Epidermal melanocyte (primary cell): ENCODE results near the gene BRD8.
A peak's percentile ranks its signal among the peaks of the same experiment; 100 is the strongest.
"Not testable (repeated sequence)": the region's sequence is repeated elsewhere in the genome, so short reads cannot be mapped to it uniquely, and the experiment has no call there.

ENCODE experiments used
- DNase-seq: peaks from one replicate; pipeline ENCODE4 v3.0.0; 2011; ENCODE audit warnings: low spot score; ENCODE audit not compliant: insufficient read length

BRD8 gene, protein sequence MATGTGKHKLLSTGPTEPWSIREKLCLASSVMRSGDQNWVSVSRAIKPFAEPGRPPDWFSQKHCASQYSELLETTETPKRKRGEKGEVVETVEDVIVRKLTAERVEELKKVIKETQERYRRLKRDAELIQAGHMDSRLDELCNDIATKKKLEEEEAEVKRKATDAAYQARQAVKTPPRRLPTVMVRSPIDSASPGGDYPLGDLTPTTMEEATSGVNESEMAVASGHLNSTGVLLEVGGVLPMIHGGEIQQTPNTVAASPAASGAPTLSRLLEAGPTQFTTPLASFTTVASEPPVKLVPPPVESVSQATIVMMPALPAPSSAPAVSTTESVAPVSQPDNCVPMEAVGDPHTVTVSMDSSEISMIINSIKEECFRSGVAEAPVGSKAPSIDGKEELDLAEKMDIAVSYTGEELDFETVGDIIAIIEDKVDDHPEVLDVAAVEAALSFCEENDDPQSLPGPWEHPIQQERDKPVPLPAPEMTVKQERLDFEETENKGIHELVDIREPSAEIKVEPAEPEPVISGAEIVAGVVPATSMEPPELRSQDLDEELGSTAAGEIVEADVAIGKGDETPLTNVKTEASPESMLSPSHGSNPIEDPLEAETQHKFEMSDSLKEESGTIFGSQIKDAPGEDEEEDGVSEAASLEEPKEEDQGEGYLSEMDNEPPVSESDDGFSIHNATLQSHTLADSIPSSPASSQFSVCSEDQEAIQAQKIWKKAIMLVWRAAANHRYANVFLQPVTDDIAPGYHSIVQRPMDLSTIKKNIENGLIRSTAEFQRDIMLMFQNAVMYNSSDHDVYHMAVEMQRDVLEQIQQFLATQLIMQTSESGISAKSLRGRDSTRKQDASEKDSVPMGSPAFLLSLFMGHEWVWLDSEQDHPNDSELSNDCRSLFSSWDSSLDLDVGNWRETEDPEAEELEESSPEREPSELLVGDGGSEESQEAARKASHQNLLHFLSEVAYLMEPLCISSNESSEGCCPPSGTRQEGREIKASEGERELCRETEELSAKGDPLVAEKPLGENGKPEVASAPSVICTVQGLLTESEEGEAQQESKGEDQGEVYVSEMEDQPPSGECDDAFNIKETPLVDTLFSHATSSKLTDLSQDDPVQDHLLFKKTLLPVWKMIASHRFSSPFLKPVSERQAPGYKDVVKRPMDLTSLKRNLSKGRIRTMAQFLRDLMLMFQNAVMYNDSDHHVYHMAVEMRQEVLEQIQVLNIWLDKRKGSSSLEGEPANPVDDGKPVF

DNA sequence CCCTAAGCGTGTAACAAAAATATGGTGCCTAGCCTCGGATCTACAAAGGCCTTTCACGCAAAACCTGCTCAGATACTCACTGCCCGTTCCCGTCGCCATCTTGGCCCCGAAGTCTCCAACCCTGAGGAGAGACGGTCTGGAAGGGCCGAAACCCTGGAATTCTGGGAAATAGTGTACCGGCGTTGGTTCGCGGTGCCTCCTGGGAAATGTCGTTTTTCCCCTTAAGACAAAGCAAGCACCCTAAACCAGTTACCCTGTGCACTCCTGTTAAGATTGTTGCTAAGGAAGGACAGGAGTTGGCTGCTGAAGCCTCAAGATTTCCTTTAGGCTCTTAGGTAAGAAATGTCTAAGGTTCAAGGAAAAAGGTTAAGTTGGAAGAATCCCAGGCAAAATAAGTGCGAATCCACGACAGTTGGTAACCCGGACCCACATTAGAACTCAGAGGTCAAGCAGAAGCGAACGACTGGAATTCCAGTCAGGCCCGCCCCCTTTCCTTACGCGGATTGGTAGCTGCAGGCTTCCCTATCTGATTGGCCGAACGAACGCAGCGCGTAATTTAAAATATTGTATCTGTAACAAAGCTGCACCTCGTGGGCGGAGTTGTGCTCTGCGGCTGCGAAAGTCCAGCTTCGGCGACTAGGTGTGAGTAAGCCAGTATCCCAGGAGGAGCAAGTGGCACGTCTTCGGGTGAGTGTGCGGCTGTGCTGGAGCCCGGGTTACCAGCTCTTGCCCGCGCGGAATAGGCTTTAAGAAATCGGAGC, at the start of gene BRD8, which contains the start of gene KIF20A:
BRD8 (minus strand) TSS at position 115 of the 761 bp plus-strand sequence; CDS start at position 99, 16 bp downstream.
KIF20A (plus strand) TSS at position 597 of the 761 bp plus-strand sequence. CDS start 569 bp downstream, outside the sequence.
- peak; percentile 92 for DNase-seq

DNA sequence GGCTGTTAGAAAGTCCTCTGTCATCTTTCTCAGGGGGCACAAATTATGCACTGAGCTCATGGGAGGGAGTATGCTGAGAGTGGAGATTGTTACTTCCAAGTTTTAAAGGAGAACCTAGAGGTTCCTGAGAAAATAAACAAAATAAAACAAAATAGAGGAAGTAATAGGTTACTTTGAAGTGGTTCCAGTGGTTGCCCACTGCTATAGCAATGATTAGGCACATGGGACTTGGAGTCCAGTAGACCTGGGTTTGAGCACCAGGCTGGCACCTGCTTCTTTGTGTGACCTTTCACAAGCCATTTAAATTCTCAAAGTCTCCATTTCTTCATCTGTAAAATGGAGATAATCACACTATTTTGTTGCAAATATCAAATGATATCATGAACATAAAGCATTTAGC, 48.5 kb upstream of the BRD8 start:
- DNase-seq, result no peak

DNA sequence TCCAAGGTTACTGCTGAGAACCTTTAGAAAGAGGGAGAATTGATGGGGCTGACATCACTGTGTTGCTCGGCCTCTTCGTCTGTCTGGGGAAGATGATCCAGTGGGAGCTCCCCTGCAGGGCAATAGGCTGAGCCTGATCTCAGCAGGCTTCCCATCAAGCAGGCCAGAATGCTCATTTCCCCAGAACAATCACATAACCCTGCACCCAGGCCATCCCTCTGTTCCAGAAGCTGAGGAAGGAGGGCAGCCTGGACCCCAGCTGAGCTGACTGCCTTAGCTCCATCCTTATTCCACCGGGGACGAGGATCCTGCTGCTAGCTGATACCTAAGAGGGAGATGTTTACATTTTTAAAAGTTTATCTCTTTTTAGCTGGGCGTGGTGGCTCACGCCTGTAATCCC, 46.3 kb upstream of the BRD8 start:
- no peak for DNase-seq

DNA sequence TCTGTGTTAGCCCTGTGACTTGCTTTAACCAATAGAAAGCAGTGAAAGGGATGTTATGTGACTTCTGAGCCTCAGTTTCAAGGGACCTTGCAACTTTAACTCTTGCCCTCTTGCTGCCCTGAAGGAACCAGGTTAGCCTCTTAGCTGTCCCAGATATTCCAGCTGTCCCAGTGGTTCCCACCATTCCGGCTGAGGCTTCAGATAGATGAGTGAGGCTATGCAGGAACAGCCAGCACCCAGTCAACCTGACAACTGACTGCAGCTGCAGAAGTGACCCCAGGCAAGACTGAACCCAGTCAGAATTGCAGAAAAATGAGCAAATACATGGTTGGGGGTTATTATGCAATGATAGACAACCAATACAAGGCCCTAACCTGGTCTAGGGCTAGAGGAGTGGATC, 45.1 kb upstream of the BRD8 start:
- DNase-seq, result no peak

DNA sequence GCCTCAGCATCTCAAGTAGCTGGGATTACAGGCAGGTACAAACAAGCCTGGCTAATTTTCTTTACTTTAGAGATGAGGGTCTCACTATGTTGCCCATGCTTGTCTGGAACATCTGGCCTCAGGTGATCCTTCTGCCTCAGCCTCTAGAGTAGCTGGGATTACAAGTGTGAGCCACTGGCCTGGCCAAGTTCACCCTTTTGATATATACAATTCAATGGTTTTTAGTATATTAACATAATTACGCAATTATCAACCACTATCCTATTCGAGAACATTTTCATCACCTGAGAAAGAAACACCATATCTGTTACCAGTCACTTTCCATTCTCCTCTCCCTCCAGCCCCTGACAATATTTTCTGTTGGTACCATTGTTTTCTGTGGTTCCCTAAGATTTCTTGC, 38.4 kb upstream of the BRD8 start:
- no peak for DNase-seq

DNA sequence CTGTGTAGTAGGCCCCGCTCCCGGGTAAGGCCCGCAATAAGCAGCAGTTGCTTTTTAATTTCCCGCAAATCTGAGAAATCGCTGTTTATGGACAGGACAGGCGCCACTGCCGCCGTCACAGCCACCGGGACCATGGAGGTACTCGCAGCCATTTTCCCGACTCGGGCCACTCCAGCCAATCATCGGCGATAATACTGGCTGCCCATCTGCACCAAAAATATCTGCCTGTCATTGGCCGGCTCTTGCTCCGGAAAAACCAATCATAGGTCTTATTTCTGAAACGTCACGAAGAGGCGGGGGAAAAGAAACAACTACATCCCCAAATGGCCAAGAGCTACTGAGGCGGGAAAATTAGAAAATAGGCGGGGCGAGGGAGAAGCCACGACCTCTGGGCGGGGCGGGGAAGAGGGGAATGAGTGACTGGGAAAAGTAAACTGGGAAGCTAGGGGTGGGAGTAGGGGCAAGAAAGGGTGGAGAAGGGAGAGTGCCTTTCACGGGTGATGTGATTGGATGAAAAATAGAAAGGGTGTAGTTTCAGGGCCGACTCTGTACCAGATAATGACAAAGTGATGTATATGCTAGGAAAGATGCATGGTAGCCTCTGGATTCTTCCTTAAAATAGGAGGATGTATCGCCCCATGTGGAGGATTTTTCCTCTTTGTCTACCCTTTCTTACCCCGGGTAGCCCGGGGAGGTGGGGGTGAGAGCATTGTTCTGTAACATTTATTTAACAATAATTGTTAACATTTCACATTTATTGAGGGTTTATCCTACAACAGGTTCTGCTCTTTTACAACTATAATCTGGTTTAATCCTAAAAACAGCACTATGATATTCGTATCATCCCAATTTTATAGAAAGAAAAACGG, 35.0 kb upstream of the BRD8 start, which contains the start of gene CDC23:
CDC23 (minus strand) TSS at position 163 of the 869 bp plus-strand sequence; CDS start at position 152, 11 bp downstream.
- DNase-seq, result peak; percentile 98

DNA sequence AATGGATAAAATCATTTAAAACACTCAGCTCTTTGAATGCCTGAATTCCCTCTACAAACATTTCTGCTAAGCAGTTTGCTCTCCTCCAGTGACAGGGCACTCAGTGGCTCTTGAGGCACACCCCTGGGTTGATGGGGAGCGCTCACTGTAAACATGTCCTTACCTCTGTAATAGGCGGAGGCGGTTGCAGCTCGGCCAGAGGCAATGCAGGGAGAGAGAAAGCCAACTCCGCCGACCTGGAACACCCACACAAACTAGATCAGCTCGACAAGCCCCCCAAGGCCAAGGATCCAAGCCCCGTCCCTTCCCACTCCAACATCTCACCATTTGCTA, 34.4 kb upstream of the BRD8 start:
- DNase-seq, result no peak

DNA sequence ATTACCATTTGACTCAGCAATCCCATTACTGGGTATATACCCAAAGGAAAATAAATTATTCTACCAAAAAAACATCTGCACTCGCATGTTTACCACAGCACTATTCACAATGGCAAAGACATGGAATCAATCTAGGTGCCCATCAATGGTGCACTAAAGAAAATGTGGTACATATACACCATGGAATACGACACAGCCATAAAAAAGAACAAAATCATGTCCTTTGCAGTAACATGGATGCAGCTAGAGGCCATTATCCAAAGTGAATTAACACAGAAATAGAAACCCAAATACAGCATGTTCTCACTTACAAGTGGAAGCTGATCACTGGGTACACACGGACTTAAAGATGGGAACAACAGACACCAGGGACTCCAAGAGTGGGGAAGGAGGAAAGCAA, 32.6 kb upstream of the BRD8 start:
- DNase-seq, result no peak

DNA sequence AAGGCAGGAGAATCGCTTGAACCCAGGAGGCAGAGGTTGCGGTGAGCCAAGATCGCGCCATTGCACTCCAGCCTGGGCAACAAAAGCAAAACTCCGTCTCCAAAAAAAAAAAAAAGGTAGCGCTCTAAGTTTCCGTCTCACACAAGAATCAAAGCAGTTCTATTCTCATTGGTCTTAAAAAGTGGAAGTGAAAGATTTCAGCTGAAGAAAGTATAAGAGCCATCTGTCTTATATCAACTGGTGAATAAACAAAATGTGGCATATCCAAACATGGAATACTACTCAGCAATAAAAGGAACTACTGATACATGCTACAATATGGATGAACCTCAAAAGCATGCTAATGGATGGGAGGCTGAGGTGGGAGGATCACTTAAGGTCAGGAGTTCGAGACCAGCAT, 15.4 kb upstream of the BRD8 start:
- DNase-seq, result not testable (repeated sequence)

DNA sequence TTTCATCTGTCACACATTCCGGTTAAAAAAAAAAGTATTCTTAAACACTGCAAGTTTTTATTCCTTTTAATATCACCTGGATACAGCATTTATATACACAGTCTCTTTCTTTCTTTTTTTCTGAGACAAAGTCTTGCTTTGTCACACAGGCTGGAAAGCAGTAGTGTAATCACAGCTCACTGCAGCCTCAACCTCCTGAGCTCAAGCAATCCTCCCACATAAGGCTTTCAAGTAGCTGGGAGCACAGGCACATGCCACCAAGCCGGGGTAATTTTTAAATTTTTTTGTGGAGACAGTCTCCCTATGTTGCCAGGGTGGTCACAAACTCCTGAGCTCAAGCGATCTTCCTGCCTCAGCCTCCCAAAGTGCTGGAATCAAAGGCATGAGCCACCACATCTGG, 14.4 kb upstream of the BRD8 start:
- no peak for DNase-seq

DNA sequence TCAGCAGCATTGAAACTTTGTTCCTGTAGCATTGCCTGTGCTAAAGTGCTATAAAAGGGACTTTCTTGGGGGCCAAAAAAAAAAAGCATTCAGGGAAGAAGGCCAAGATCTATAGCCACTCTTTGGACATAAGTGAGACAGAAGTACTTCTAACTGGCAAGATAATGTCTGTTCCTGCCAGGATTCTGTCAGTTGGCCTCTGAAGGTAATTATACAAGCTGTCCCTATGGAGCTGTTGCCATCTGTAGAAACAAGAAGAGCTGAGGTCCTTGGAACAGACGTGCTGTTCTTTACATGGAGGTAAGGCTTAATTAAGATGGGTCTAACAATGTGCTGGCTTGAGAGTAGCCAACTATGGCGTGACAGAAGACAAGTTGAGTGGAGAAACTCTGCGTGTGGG, 10.2 kb upstream of the BRD8 start:
- DNase-seq, result no peak

DNA sequence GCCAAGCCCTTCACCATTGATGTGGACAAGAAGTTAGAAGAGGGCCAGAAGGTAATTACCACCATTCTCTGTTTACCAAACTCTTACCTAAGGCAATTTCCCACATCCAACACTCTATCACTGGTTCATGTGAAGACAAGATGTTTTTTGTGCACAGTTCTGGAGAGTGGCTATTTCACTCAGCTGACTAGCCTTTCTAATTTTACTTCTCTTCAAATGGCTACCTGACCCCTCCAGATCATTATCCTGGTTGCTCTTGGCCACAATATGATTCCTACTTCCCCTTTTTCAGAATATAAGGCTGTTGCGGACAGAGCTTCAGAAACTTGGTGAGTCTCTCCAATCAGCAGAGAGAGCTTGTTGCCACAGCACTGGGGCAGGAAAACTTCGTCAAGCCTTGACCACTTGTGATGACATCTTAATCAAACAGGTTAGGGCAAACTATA, 7.6 kb upstream of the BRD8 start:
- no peak for DNase-seq

DNA sequence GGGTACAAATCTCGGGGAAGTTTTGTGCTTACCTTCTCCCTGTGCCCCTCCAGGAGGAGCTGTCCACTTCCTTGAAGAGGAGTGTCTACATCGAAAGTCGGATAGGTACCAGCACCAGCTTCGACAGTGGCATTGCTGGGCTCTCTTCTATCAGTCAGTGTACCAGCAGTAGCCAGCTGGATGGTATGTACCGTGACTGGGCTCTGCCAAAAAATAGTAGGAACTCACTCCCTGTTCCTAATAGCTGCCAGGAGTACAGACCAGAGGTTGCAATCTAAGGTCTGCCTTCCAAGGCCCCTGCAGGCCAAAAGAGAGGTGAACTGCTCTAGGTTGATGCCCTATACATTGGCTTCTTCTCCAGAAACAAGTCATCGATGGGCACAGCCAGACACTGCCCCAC, 4.4 kb upstream of the BRD8 start:
- DNase-seq, result no peak

DNA sequence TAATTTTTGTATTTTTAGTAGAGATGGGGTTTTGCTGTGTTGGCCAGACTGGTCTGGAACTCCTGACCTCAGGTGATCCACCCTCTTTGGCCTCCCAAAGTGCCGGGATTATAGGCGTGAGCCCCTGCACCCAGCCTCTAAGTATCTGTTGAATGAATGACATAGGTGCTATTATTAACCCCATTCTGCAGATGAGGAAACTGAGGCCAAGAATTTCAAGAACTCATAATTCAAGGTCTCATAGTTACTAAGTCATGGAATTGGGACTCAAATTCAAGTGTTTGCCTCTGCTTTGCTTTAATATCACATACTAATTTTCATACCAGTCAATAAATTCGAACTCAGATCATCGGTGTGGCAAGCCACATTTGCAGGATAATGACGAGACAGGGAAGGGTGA, 2.4 kb upstream of the BRD8 start:
- no peak for DNase-seq

DNA sequence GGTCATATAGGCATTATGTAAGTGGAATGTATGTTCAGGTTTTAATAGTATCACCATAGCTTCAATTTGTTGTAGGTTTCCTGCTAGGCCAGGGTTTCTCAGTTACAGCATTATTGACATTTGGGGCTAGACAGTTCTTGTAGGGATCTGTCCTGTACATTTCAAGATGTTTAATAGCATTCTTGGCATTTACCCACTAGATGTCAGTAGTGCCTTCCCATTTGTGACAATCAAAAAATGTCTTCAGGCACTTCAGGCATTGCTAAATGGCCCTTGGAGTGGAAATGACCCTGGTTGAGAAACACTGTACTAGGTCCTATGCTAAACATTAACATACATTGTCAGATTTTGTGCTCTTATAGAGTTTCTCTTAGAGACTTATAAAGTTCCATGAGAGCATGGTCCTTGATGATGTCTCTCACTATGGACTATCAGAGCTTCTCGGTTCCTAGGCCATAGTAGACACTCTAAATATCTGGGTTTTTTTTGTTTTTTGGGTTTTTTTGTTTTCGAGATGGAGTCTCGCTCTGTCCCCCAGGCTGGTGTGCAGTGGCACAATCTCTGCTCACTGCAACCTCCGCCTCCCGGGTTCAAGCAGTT, 1.9 kb upstream of the BRD8 start:
- DNase-seq, result no peak

DNA sequence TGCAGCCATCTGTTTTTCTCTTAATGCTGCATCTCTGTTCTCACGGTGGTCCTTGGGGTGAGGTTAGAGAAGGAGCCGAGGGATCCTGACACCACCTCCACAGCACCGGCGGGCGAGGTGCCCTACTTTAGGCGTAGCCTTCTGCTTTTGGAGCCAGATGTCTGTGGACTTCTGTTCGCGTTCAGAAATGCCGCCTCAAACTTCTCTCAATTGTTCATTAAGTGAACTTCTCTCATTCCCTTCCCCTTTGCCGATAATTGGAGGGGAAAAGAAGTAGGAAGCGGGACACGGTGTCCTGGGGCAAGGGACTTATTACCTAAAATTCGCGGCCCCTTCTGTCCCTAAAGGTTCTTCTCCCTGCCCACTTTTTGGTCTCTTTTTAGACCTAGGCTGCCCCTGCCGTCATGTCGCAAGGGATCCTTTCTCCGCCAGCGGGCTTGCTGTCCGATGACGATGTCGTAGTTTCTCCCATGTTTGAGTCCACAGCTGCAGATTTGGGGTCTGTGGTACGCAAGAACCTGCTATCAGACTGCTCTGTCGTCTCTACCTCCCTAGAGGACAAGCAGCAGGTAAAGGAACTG, 937 bp upstream of the BRD8 start:
- DNase-seq, result no peak

DNA sequence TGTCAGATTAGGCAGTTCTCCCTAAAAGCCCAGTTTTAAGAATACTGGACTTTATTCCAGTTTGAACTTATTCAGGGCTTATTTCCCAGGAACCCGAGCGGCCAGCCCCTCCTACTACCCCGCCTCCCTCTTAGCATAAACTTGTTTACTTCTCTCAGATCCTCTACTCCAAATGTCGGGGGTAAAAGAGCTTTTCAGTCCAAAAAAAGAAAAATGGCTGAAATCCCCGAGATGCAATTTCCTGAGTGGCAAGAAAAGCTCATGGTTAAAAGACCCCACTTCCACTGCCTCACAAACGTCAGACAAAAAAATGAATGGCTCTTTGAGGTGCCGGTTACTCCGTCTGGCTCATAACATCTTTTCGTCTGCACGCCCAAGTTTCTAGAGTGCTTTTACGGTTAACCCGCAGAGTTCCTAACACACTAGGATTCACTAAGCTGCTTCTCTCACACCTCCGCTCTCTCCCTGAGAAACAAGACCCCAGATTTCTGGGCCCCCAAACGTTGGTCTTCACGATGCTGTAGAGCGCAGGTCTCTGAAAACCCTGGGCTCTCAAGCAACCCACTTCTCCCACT, 402 bp downstream of the BRD8 start:
- no peak for DNase-seq

DNA sequence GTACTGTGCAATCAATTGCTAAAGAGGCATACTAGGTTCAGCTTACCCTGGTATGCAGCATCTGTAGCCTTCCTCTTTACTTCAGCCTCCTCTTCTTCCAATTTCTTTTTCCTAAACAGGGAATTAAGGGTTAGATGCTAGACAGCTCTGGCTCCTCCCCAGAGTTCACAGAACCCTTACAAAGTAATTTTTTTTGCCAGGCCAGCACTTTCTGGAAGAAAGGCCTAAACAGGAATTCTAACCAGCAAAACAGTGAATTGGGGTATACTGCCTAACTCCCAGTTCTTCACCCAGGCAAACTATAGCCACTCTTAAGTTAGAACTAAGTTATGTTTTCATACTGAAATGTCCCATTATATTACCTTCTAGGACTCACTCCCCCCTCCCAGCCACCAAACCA, 8.1 kb downstream of the BRD8 start:
- no peak for DNase-seq

DNA sequence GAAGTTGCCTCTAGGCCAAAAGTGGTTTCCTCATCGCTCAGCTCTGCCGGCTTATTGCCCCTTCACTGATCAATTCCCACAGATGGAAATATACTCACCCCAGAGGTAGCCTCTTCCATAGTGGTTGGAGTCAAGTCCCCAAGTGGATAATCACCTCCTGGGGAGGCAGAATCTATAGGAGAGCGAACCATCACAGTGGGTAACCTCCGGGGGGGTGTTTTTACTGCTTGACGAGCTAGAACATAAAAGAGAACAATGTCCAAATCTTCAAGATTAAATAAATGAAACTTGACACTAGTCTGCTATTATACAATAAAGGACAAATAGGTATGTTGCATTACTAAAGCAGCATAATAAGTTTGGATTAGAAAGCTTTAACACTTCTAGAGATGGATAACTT, 9.3 kb downstream of the BRD8 start:
- DNase-seq, result no peak
